ENCODE results near the gene MED12L.

- TF ChIP-seq CTCF (IDR thresholded peaks at IDR 0.05) (no peak), POLR2A (IDR thresholded peaks at IDR 0.05) (no peak), EP300 (IDR thresholded peaks at IDR 0.05) (no peak), POLR2AphosphoS5 (IDR thresholded peaks at IDR 0.05) (no peak)
Measured at GRCh38 chr3:151197228-151197627, 111.8 kb downstream of the MED12L start.
